Esophagus squamous epithelium (tissue), 5 donors: ENCODE measurements around the gene EPN3. TPM values are rescaled to one million over a fixed set of nuclear protein-coding genes. Genes with fewer than 3 reads are reported as not detected.

Experiments used
- DNase-seq: peaks from one replicate; lab custom pipeline; 2025; lab: John Stamatoyannopoulos, UW
- H3K27ac ChIP-seq, 4 donors: fragments of 200-600 bp; sonication (generic); one replicate each; pipeline ENCODE4 v1.5.1; 2016 to 2019; ENCODE audit warnings: mild to moderate bottlenecking in 1 of 4
- H3K27me3 ChIP-seq, 4 donors: fragments of 200-600 bp; sonication (generic); 1 replicate in 3 of 4; 2 replicates in 1 of 4; pipeline versions ENCODE4 v1.5.1 to v1.6.0; 2017 to 2021; ENCODE audit warnings: antibody characterized with exemption in 1 of 4
- H3K36me3 ChIP-seq, 3 donors: fragments of 200-600 bp; sonication (generic); one replicate each; pipeline ENCODE4 v1.5.1; 2016 to 2019
- H3K4me1 ChIP-seq, 3 donors: fragments of 200-600 bp; sonication (generic); one replicate each; pipeline ENCODE4 v1.5.1; 2017 to 2019
- H3K4me3 ChIP-seq, 4 donors: fragments of 200-600 bp; sonication (generic); 1 replicate in 3 of 4; 2 replicates in 1 of 4; pipeline ENCODE4 v1.5.1; 2016 to 2019; ENCODE audit warnings: mild to moderate bottlenecking in 2 of 4, moderate library complexity in 1 of 4
- H3K9me3 ChIP-seq, 3 donors: fragments of 200-600 bp; sonication (generic); one replicate each; pipeline ENCODE4 v1.5.1; 2016 to 2019
- CTCF ChIP-seq, 6 experiments: fragments of 450-650 bp in 4 of 6; fragments of 200-600 bp in 2 of 6; sonication (generic) in 2 of 6; IDR thresholded peaks; one replicate each; pipeline ENCODE4 v1.5.1; 2016 to 2019; ENCODE audit warnings: antibody characterized with exemption in 6 of 6, mild to moderate bottlenecking in 4 of 6, moderate library complexity in 4 of 6
- POLR2A ChIP-seq, 4 donors: fragments of 450-650 bp; IDR thresholded peaks; one replicate each; pipeline ENCODE4 v1.6.1; 2017; ENCODE audit warnings: antibody characterized with exemption in 4 of 4, mild to moderate bottlenecking in 4 of 4, moderate library complexity in 3 of 4
- WGBS, 2 donors: methylation state at CpG; one replicate each; pipeline ENCODE4 v1.1.5; 2018; 5-methylcytosine and 5-hydroxymethylcytosine counted together
- intact Hi-C: fragments of 100-400 bp; cut with DNase I; formaldehyde crosslinking; loops from one replicate; pipeline ENCODE4 v1.15.0; 2022
- total RNA-seq, 4 donors: library from RNA; depleted of rRNA; stranded (reverse); fragments of >200 nt; gene quantifications; one replicate each; pipeline ENCODE4 v1.1.0, GENCODE V29; 2016
- donor health status: DM: yes; HTN: yes; CAD: no.

Gene EPN3
- total RNA-seq, 4 donors from 2014 or later = 24.5 to 111 (median 51.8) TPM

GRCh38 chr17:50548831-50549230, 16.3 kb downstream of the EPN3 start:
- H3K27me3 ChIP-seq = no peaks in the 10 kb centered on the region
- DNase-seq = no peak
- peaks cover 0 to 36% (median 0%) of the 10 kb centered on the region in 3 donors for H3K36me3 ChIP-seq
- H3K4me3 ChIP-seq = no peak overlapping the region
- TF ChIP-seq CTCF (IDR thresholded peaks at IDR 0.05) = no peak
- TF ChIP-seq POLR2A (IDR thresholded peaks at IDR 0.05) = no peak
- H3K27ac ChIP-seq = no peak overlapping the region
- no peaks in the 10 kb centered on the region for H3K9me3 ChIP-seq
- peaks cover 10 to 48% (median 14%) of the 10 kb centered on the region in 3 donors for H3K4me1 ChIP-seq
- intact Hi-C loops = loop anchor here (5.0 to 10.0 kb wide), 3 partner anchors 67 to 296 kb away; no protein-coding TSS in a partner anchor
- WGBS, 2 donors = 79 to 80% methylated on average over 4 to 9 of the region's 18 CpGs

GRCh38 chr17:50549256-50549941, 16.9 kb downstream of the EPN3 start:
- Histone ChIP-seq H3K4me3 (no peak overlapping the region), H3K27me3 (no peaks in the 10 kb centered on the region), H3K4me1 (peaks cover 10 to 44% (median 12%) of the 10 kb centered on the region in 3 donors), H3K36me3 (peaks cover 0 to 36% (median 0%) of the 10 kb centered on the region in 3 donors), H3K27ac (no peak overlapping the region), H3K9me3 (no peaks in the 10 kb centered on the region)
- DNase-seq = no peak
- no peak for TF ChIP-seq POLR2A (IDR thresholded peaks at IDR 0.05)
- no peak for TF ChIP-seq CTCF (IDR thresholded peaks at IDR 0.05)
- WGBS, 2 donors = 85 to 91% methylated on average over 9 to 11 of the region's 19 CpGs
- intact Hi-C loops = loop anchor here (5.0 to 10.0 kb wide), 3 partner anchors 67 to 295 kb away; no protein-coding TSS in a partner anchor

GRCh38 chr17:50549969-50550368, 17.4 kb downstream of the EPN3 start:
- no peak overlapping the region for H3K27ac ChIP-seq
- H3K9me3 ChIP-seq = no peaks in the 10 kb centered on the region
- TF ChIP-seq POLR2A (IDR thresholded peaks at IDR 0.05) (no peak), CTCF (IDR thresholded peaks at IDR 0.05) (no peak)
- intact Hi-C loops = loop anchor here (2.0 to 10.0 kb wide), 4 partner anchors 68 to 295 kb away; no protein-coding TSS in a partner anchor
- peaks cover 0 to 38% (median 0%) of the 10 kb centered on the region in 3 donors for H3K36me3 ChIP-seq
- no peaks in the 10 kb centered on the region for H3K27me3 ChIP-seq
- WGBS, 2 donors = 90 to 95% methylated on average over 6 to 8 of the region's 11 CpGs
- no peak overlapping the region for H3K4me3 ChIP-seq
- H3K4me1 ChIP-seq = peaks cover 10 to 40% (median 12%) of the 10 kb centered on the region in 3 donors
- DNase-seq = no peak

GRCh38 chr17:50550661-50551432, 18.3 kb downstream of the EPN3 start:
- DNase-seq = no peak
- intact Hi-C loops = loop anchor here (2.0 kb wide), 1 partner anchor 78 kb away; no protein-coding TSS in a partner anchor
- H3K27ac ChIP-seq = peak overlapping the region in 2 of 4 donors; percentile 32 to 55
- peaks cover 10 to 35% (median 12%) of the 10 kb centered on the region in 3 donors for H3K4me1 ChIP-seq
- no peak overlapping the region for H3K4me3 ChIP-seq
- H3K9me3 ChIP-seq = no peaks in the 10 kb centered on the region
- H3K27me3 ChIP-seq = peaks cover 0 to 6% (median 0%) of the 10 kb centered on the region in 4 donors
- 90 to 94% methylated on average over 2 to 10 of the region's 32 CpGs for WGBS, 2 donors
- TF ChIP-seq POLR2A (IDR thresholded peaks at IDR 0.05) = no peak
- TF ChIP-seq CTCF (IDR thresholded peaks at IDR 0.05) = peak in 5 of 6 experiments; percentile 52 to 71 (median 58)
- peaks cover 0 to 47% (median 0%) of the 10 kb centered on the region in 3 donors for H3K36me3 ChIP-seq
